T-helper 9 cell (primary cell): ENCODE measurements around the gene HSPA12A.

Source experiments
- DNase-seq: peaks from one replicate; pipeline ENCODE4 v3.0.0-alpha.2; 2020
- total RNA-seq, 2 donors: gene quantifications; one replicate each; lab custom pipeline; 2026; lab: John Stamatoyannopoulos, UW

The HSPA12A gene
- total RNA-seq, result 0 to 0.42 reads per million in 2 donors

GRCh38 chr10:116742367-116743265 lies at the start of gene HSPA12A:
Gene HSPA12A (minus strand): TSS chr10:116742566. CDS start chr10:116742469, 97 bp downstream.
- DNase-seq, result peak; percentile 24

GRCh38 chr10:116791241-116791640 lies 48.9 kb upstream of the HSPA12A start:
- no peak for DNase-seq

GRCh38 chr10:116787893-116788665 lies 45.7 kb upstream of the HSPA12A start:
- peak; percentile 72 for DNase-seq

GRCh38 chr10:116787053-116787659 lies 44.8 kb upstream of the HSPA12A start:
- no peak for DNase-seq

GRCh38 chr10:116785867-116786266 lies 43.5 kb upstream of the HSPA12A start:
- DNase-seq, result no peak

- no peak for DNase-seq
These were observed 42.9 kb upstream of the HSPA12A start for GRCh38 chr10:116785282-116785681.

GRCh38 chr10:116784651-116785050 lies 42.3 kb upstream of the HSPA12A start:
- DNase-seq, result no peak

GRCh38 chr10:116784035-116784434 lies 41.7 kb upstream of the HSPA12A start:
- DNase-seq, result no peak

GRCh38 chr10:116783011-116783655 lies 40.8 kb upstream of the HSPA12A start:
- no peak for DNase-seq

GRCh38 chr10:116781370-116781884 lies 39.1 kb upstream of the HSPA12A start:
- no peak for DNase-seq

GRCh38 chr10:116780691-116781205 lies 38.4 kb upstream of the HSPA12A start:
- DNase-seq, result no peak

- DNase-seq, result no peak
These were observed 36.8 kb upstream of the HSPA12A start for GRCh38 chr10:116779076-116779687.

- no peak for DNase-seq
These were observed 34.6 kb upstream of the HSPA12A start for GRCh38 chr10:116777006-116777405.

- no peak for DNase-seq
These were observed 33.4 kb upstream of the HSPA12A start for GRCh38 chr10:116775488-116776400.

- no peak for DNase-seq
These were observed 32.4 kb upstream of the HSPA12A start for GRCh38 chr10:116774728-116775151.

- no peak for DNase-seq
These were observed 30.7 kb upstream of the HSPA12A start for GRCh38 chr10:116772909-116773705.

GRCh38 chr10:116771959-116772585 lies 29.7 kb upstream of the HSPA12A start:
- no peak for DNase-seq

- DNase-seq, result no peak
These were observed 29.0 kb upstream of the HSPA12A start for GRCh38 chr10:116771101-116771958.
